Fibroblast of skin of left biceps (primary cell): ENCODE measurements around the gene JUND.

ENCODE experiments used
- DNase-seq, 2 experiments: peaks; one replicate each; pipeline ENCODE4 v3.0.0-alpha.2; 2013; ENCODE audit warnings: low read depth in 2 of 2

The JUND gene

GRCh38 chr19:18269070-18269723 lies 12.2 kb downstream of the JUND start:
- DNase-seq = no peak

- no peak for DNase-seq
These were observed 14.4 kb downstream of the JUND start for GRCh38 chr19:18266771-18267686.

GRCh38 chr19:18265582-18265981 lies 15.8 kb downstream of the JUND start:
- DNase-seq = no peak

GRCh38 chr19:18264971-18265540 lies 16.4 kb downstream of the JUND start:
- DNase-seq = no peak

GRCh38 chr19:18264137-18264854 lies 17.1 kb downstream of the JUND start:
- no peak for DNase-seq

GRCh38 chr19:18263324-18264136 lies 17.9 kb downstream of the JUND start:
- DNase-seq = no peak

GRCh38 chr19:18262917-18263316 lies 18.5 kb downstream of the JUND start:
- no peak for DNase-seq

GRCh38 chr19:18262144-18262543 lies 19.3 kb downstream of the JUND start:
- DNase-seq = no peak

GRCh38 chr19:18261474-18261873 lies 19.9 kb downstream of the JUND start:
- DNase-seq = no peak

GRCh38 chr19:18259893-18260292 lies 21.5 kb downstream of the JUND start:
- no peak for DNase-seq

GRCh38 chr19:18257503-18258470 lies 23.6 kb downstream of the JUND start:
- DNase-seq = no peak

- no peak for DNase-seq
These were observed 26.6 kb downstream of the JUND start for GRCh38 chr19:18254546-18255503.

GRCh38 chr19:18253716-18254115 lies 27.7 kb downstream of the JUND start:
- DNase-seq = no peak

GRCh38 chr19:18253130-18253529 lies 28.3 kb downstream of the JUND start:
- no peak for DNase-seq

- no peak for DNase-seq
These were observed 29.1 kb downstream of the JUND start for GRCh38 chr19:18252370-18252717.

GRCh38 chr19:18251587-18252369 lies 29.6 kb downstream of the JUND start:
- DNase-seq = peak; percentile 17 to 21

- no peak for DNase-seq
These were observed 31.6 kb downstream of the JUND start for GRCh38 chr19:18249834-18250233.

GRCh38 chr19:18245297-18245696 lies 36.1 kb downstream of the JUND start:
- no peak for DNase-seq
